SH-SY5Y (cell line): ENCODE results near the gene DLGAP1.

Experiments used
- GATA2 ChIP-seq: IDR thresholded peaks from 2 replicates; pipeline ENCODE4 v1.6.1; 2011; ENCODE audit warnings: mild to moderate bottlenecking, low read depth, low read length
- GATA3 ChIP-seq: IDR thresholded peaks from 2 replicates; pipeline ENCODE4 v1.6.1; 2011; ENCODE audit warnings: low read depth, mild to moderate bottlenecking, low read length, moderate library complexity

DNA sequence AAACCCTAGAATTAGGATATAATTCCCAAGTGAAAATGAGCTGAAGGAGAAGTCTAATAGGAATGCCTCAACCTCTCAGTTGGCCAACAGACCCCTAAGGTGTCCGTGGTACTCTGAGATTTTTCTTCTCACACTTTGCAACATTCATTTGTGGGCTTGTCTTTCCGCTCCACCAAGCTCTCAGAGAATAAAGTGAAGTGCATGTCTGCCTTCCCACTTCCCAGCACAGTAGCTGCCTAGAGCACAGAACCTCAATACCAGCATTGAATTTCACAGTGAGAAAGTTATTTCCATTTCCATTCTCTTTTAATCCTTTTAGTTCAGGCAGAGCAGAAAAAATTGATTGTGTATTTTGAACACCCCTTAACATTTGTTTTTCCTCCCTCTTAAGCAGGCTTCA, 553.3 kb downstream of the DLGAP1 start:
- TF ChIP-seq GATA2: no peak
- TF ChIP-seq GATA3: no peak
